ENCODE measurements around the gene MTHFSD. TPM values are rescaled to one million over a fixed set of nuclear protein-coding genes. Genes with fewer than 3 reads are reported as not detected.

MTHFSD gene
- total RNA-seq, 1 donor from 2014 or later: 7.1 TPM

DNA sequence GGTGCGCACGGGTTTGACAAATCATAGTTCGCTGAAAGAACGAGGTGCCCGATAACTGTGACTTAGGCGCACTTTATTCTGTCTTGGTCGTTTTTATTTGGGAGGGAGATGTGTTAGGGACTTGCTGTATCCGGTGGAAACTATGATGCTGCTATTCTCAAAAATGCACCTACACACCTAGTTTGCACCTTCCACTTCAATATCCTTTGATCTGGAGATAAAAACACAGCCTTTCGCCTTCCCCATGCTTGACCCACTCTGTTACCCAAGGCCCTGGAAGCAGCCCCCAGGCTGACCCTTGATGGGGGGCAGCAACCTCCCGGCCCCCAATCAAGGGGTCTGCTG lies 59.7 kb downstream of the MTHFSD start:
- TF ChIP-seq CTCF (conservative IDR thresholded peaks at IDR 0.05; ENCODE audit: low read depth, low read length): no peak
- no peak for DNase-seq (ENCODE audit: low read depth)
- no peak overlapping the region for H3K4me3 ChIP-seq (ENCODE audit: low read depth, low read length)

- TF ChIP-seq CTCF (conservative IDR thresholded peaks at IDR 0.05; ENCODE audit: low read depth, low read length): no peak
- DNase-seq (ENCODE audit: low read depth): no peak
- no peak overlapping the region for H3K4me3 ChIP-seq (ENCODE audit: low read depth, low read length)
Observed at GRCh38 chr16:86494565-86495356, 60.3 kb downstream of the MTHFSD start.

- TF ChIP-seq CTCF (conservative IDR thresholded peaks at IDR 0.05; ENCODE audit: low read depth, low read length): no peak
- DNase-seq (ENCODE audit: low read depth): no peak
- H3K4me3 ChIP-seq (ENCODE audit: low read depth, low read length): no peak overlapping the region
Observed at GRCh38 chr16:86494039-86494564, 60.9 kb downstream of the MTHFSD start.

DNA sequence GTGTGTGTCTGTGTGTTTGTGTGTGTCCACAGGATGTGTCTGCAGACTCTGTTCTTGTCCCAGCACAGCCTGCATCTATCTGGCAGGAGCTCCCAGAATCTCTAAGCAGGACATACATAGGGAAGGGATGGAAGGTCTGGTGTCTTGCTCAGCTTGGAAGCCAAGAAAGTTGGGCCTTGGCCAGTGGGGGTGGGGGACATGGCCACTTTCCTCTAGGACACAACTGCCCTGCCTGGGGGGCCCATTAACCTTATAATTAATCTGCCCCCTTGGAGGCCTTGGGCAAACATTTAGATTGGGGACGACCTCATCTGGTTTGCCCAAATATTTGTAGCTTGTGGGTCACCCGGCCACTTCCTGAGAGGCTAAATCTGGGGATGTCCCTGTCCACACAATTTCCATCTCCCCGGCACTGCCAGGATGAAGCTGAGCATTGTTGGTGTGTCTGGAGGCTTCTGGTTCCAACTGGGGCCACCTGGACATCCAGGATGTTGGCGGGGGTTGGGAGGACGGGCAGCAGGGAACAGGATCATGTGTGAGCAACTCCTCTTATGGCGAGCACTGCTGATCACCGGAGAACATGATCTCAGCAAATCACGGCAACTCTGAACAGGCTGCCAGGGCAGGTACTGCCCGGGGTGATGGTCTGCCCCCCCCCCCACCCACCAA lies 61.9 kb downstream of the MTHFSD start:
- no peak overlapping the region for H3K4me3 ChIP-seq (ENCODE audit: low read depth, low read length)
- TF ChIP-seq CTCF (conservative IDR thresholded peaks at IDR 0.05; ENCODE audit: low read depth, low read length): no peak
- DNase-seq (ENCODE audit: low read depth): no peak

DNA sequence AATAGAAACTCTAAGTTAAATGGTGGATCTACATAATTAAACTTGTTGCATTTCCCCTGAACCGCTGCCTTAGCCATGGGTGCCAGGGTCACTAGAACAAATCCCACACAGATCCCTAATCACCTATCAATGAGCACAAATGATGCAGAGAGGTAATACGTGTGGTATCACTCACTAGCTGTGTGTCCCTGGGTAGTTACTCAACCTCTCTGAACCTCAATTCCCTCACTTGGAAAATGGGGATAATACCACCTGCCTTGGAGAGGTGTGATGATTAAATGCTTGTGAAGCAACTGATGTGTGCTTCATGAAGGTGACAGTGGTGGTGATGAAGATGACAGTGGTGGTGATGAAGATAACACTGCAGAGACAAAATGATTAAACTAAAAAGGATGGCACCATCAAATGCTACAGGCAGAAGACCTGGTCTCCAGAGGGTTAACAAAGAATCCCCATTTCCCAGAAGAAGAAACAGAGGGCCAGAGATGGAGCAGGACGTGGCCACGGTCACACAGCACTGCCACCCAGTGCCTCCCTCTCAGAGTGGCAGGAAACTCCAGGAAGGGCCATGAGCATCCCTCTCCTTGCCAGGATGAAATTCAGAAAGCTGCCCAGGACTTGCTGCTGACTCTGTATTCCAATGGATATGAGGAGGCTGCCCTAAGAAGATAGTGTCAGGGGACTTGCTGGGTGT lies 62.6 kb downstream of the MTHFSD start:
- DNase-seq (ENCODE audit: low read depth): no peak
- TF ChIP-seq CTCF (conservative IDR thresholded peaks at IDR 0.05; ENCODE audit: low read depth, low read length): no peak
- no peak overlapping the region for H3K4me3 ChIP-seq (ENCODE audit: low read depth, low read length)

DNA sequence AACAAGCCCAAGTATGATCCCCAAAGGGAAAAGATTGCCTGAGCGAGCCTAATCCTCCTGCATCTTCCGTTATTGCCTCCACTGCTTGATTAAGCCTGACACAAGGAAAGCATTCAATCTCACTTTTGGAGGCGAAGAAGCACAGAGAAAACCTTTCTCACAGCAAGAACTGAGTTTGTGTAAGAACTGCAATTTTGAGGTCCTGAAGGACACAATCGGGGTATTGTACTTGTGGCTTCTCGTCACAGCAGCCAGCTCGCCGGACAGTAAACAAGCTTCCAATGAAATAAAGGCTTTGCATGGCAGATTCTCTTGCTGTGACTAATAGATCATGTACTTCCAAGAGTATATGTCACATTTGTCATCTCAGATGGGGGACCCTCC lies 63.4 kb downstream of the MTHFSD start:
- no peak for DNase-seq (ENCODE audit: low read depth)
- no peak overlapping the region for H3K4me3 ChIP-seq (ENCODE audit: low read depth, low read length)
- TF ChIP-seq CTCF (conservative IDR thresholded peaks at IDR 0.05; ENCODE audit: low read depth, low read length): no peak

Data from epithelial cell of proximal tubule (primary cell).